A549 (cell line): ENCODE measurements around the gene RABAC1. TPM values are rescaled to one million over a fixed set of nuclear protein-coding genes. Genes with fewer than 3 reads are reported as not detected.

ENCODE experiments used
- ATAC-seq, 2 experiments: fragments of 200-7000 bp in 1 of 2; fragments of >200 bp in 1 of 2; cut with Nextera tagmentation in 1 of 2; cut with Tn5 transposase in 1 of 2; 3 replicates each; pipeline versions ENCODE4 v1.8.0 to v1.9.1; 2018 to 2020; ENCODE audit warnings: mild to moderate bottlenecking in 1 of 2, moderate library complexity in 1 of 2
- CTCF ChIA-PET: fragments of 300-600 bp; sonication (Branson Sonifier 250); formaldehyde crosslinking; extraction: SDS; loops from one replicate; lab custom pipeline; 2021; ENCODE audit warnings: antibody characterized with exemption, inconsistent platforms; lab: Yijun Ruan, JAX
- POLR2A ChIA-PET: fragments of 350-600 bp; formaldehyde crosslinking; extraction: SDS; loops from one replicate; lab custom pipeline; 2021; ENCODE audit warnings: antibody characterized with exemption, inconsistent platforms; lab: Yijun Ruan, JAX
- DNase-seq, 2 experiments: peaks; one replicate each; pipeline versions ENCODE4 v3.0.0 to v3.0.0-alpha.2; 2011 to 2016; ENCODE audit warnings: low read depth in 1 of 2, low spot score in 1 of 2
- FAIRE-seq: peaks from 2 replicates; lab custom pipeline; 2011; peaks lifted over from hg19 to GRCh38; lab: Jason Lieb, UNC
- H3K27ac ChIP-seq, 2 experiments: fragments of >200 bp; sonication (Bioruptor Twin); formaldehyde crosslinking; 3 replicates each; pipeline ENCODE4 v1.5.1; 2016 to 2017
- H3K4me1 ChIP-seq: fragments of >200 bp; sonication (Bioruptor Twin); formaldehyde crosslinking; 3 replicates; pipeline ENCODE4 v1.6.1; 2016
- H3K4me2 ChIP-seq: fragments of >200 bp; sonication (Bioruptor Twin); formaldehyde crosslinking; 3 replicates; pipeline ENCODE4 v1.6.1; 2016
- H3K4me3 ChIP-seq: fragments of >200 bp; sonication (Bioruptor Twin); formaldehyde crosslinking; 3 replicates; pipeline ENCODE4 v1.5.1; 2016
- H3K9me3 ChIP-seq: fragments of >200 bp; sonication (Bioruptor Twin); formaldehyde crosslinking; 3 replicates; pipeline ENCODE4 v1.6.1; 2016
- CBX2 ChIP-seq: fragments of 200-600 bp; sonication (generic); IDR thresholded peaks from 2 replicates; pipeline ENCODE4 v1.6.1; 2016; ENCODE audit warnings: low read depth, mild to moderate bottlenecking, borderline replicate concordance
- CHD4 ChIP-seq: fragments of 200-600 bp; sonication (generic); IDR thresholded peaks from 2 replicates; pipeline ENCODE4 v1.6.1; 2016; ENCODE audit warnings: antibody characterized with exemption, mild to moderate bottlenecking, borderline replicate concordance
- EHF ChIP-seq: fragments of 250-450 bp; sonication (Bioruptor Pico); IDR thresholded peaks from 2 replicates; pipeline ENCODE4 v1.5.0; 2020; ENCODE audit warnings: mild to moderate bottlenecking
- FOSL2 ChIP-seq, 2 experiments: fragments of 450-650 bp in 1 of 2; fragments of >200 bp in 1 of 2; sonication (Bioruptor Twin) in 1 of 2; formaldehyde crosslinking; IDR thresholded peaks; 2 replicates each; pipeline versions ENCODE4 v1.5.0 to v1.6.1; 2016 to 2020; ENCODE audit warnings: mild to moderate bottlenecking in 1 of 2, moderate library complexity in 1 of 2
- HES2 ChIP-seq: fragments of >200 bp; sonication (Bioruptor Twin); formaldehyde crosslinking; IDR thresholded peaks from 2 replicates; pipeline ENCODE4 v1.6.1; 2016
- HEYL ChIP-seq: fragments of 250-450 bp; sonication (Bioruptor Pico); IDR thresholded peaks from 2 replicates; pipeline ENCODE4 v1.8.0; 2021; ENCODE audit warnings: mild to moderate bottlenecking, moderate library complexity
- HOXB13 ChIP-seq: fragments of 250-450 bp; sonication (Bioruptor Pico); IDR thresholded peaks from 2 replicates; pipeline ENCODE4 v1.5.0; 2020; ENCODE audit warnings: low read depth, mild to moderate bottlenecking, moderate library complexity
- KDM5A ChIP-seq: fragments of 200-600 bp; sonication (generic); IDR thresholded peaks from 2 replicates; pipeline ENCODE4 v1.6.1; 2016; ENCODE audit warnings: antibody characterized with exemption, mild to moderate bottlenecking
- NFE2L2 ChIP-seq: fragments of 150-350 bp; conservative IDR thresholded peaks from 2 replicates; pipeline ENCODE4 v1.6.1; 2014; ENCODE audit warnings: low read length
- PBX3 ChIP-seq: IDR thresholded peaks from 2 replicates; pipeline ENCODE4 v1.6.1; 2012
- POLR2AphosphoS2 ChIP-seq: conservative IDR thresholded peaks from 2 replicates; pipeline ENCODE4 v1.6.1; 2012; ENCODE audit warnings: low read length, improper control_type of control experiment, inconsistent platforms
- RCOR1 ChIP-seq: fragments of 150-350 bp; IDR thresholded peaks from 2 replicates; pipeline ENCODE4 v1.6.1; 2014; ENCODE audit warnings: antibody characterized with exemption, low read length, low read depth
- REST ChIP-seq: fragments of 200-600 bp; sonication (generic); IDR thresholded peaks from 2 replicates; pipeline ENCODE4 v1.6.1; 2016; ENCODE audit warnings: antibody characterized with exemption, mild to moderate bottlenecking, moderate library complexity
- RNF2 ChIP-seq: fragments of 200-600 bp; sonication (generic); IDR thresholded peaks from 2 replicates; pipeline ENCODE4 v1.6.1; 2016; ENCODE audit warnings: low read depth, mild to moderate bottlenecking, antibody characterized with exemption, moderate library complexity, borderline replicate concordance
- SMC3 ChIP-seq: fragments of >200 bp; sonication (Bioruptor Twin); formaldehyde crosslinking; IDR thresholded peaks from 3 replicates; pipeline ENCODE4 v1.6.1; 2018; ENCODE audit warnings: inconsistent platforms
- ZNF302 ChIP-seq: fragments of 250-450 bp; sonication (Bioruptor Pico); IDR thresholded peaks from 2 replicates; pipeline ENCODE4 v1.9.0; 2021; ENCODE audit warnings: inconsistent platforms, mild to moderate bottlenecking, moderate library complexity
- WGBS: methylation state at CpG from one replicate; pipeline ENCODE4 v1.1.6; 2017; ENCODE audit errors: missing lambda C conversion rate; 5-methylcytosine and 5-hydroxymethylcytosine counted together
- polyA plus RNA-seq, 4 experiments: library from polyadenylated mRNA; depleted of rRNA in 3 of 4; stranded (reverse); fragments of >200 nt; fragmentation: RNase III in 1 of 4; extraction: RNeasy Plus Mini Kit Qiagen cat#74134 plus additional on column Dnase treatment in 1 of 4; gene quantifications; 2 replicates in 3 of 4; 3 replicates in 1 of 4; pipeline ENCODE4 v1.2.3, GENCODE V29; 2011 to 2017

RABAC1 gene
- polyA plus RNA-seq, 2 of the 4 experiments (the other 2 are of a cell fraction), result 117 to 247 TPM

- CTCF ChIA-PET, result interaction anchor here (0.6 to 2.1 kb wide), 5 partner anchors 9 to 50 kb away, joined by 3 to 9 read pairs (median 5); no protein-coding TSS in a partner anchor
- FAIRE-seq, result no peak
Observed at GRCh38 chr19:41922585-41922984, 36.5 kb downstream of the RABAC1 start.

GRCh38 chr19:41921577-41922576, 37.2 kb downstream of the RABAC1 start:
- TF ChIP-seq CHD4 (no peak), HEYL (CRISPR knock-in tag) (no peak), HES2 (no peak), RNF2 (no peak), POLR2AphosphoS2 (no peak), KDM5A (no peak), SMC3 (no peak), NFE2L2 (no peak), CBX2 (no peak)
- 67% methylated on average over 22 of the region's 22 CpGs for WGBS

More at GRCh38 chr19:41922585-41922984, 36.5 kb downstream of the RABAC1 start:
- ATAC-seq (peak in 1 of 2 experiments; percentile 9; a peak in 1 of 6 replicates), DNase-seq (no peak)
- Histone ChIP-seq H3K4me1 (0 out of 3 replicates have a peak, but pooled peaks cover under 1% of the 10 kb centered on the region), H3K4me3 (no peak overlapping the region), H3K9me3 (no peaks in the 10 kb centered on the region), H3K27ac (no peak overlapping the region), H3K4me2 (no peak overlapping the region)
- WGBS, result 85% methylated on average over 17 of the region's 18 CpGs
- no peak for TF ChIP-seq EHF
- POLR2A ChIA-PET, result interaction anchor here (0.6 kb wide), 1 partner anchor 19 kb away, joined by 3 read pairs; no protein-coding TSS in a partner anchor

GRCh38 chr19:41920882-41921576, 38.1 kb downstream of the RABAC1 start:
- no peak for TF ChIP-seq SMC3
- TF ChIP-seq RCOR1, result no peak
- no peak for TF ChIP-seq PBX3
- TF ChIP-seq REST, result no peak
- no peak for TF ChIP-seq POLR2AphosphoS2
- no peak for TF ChIP-seq CHD4
- TF ChIP-seq ZNF302 (CRISPR knock-in tag), result no peak
- TF ChIP-seq FOSL2 (IDR thresholded peaks at IDR 0.05), result no peak
- no peak for TF ChIP-seq FOSL2 (CRISPR knock-in tag; IDR thresholded peaks at IDR 0.05)
- TF ChIP-seq HOXB13 (CRISPR knock-in tag), result no peak
- DNase-seq, result no peak
- CTCF ChIA-PET, result interaction anchor here (1.1 to 2.1 kb wide), 6 partner anchors 10 to 37 kb away, joined by 3 to 9 read pairs (median 6); no protein-coding TSS in a partner anchor
- H3K27ac ChIP-seq, result no peak overlapping the region
- ATAC-seq, result no peak
- H3K9me3 ChIP-seq, result no peaks in the 10 kb centered on the region
- POLR2A ChIA-PET, result no interaction called here
- H3K4me1 ChIP-seq, result no peaks in the 10 kb centered on the region
- no peak for FAIRE-seq
- no peak overlapping the region for H3K4me2 ChIP-seq
- H3K4me3 ChIP-seq, result no peak overlapping the region
- 67% methylated on average over 26 of the region's 26 CpGs for WGBS

More at GRCh38 chr19:41921577-41922576, 37.2 kb downstream of the RABAC1 start:
- ATAC-seq (peak in 1 of 2 experiments; percentile 31; a peak in 3 of 6 replicates), FAIRE-seq (no peak), DNase-seq (no peak)
- ChIA-PET CTCF (interaction anchor here (0.6 to 2.1 kb wide), 8 partner anchors 9 to 49 kb away, joined by 3 to 9 read pairs (median 6); no protein-coding TSS in a partner anchor), POLR2A (interaction anchor here (0.6 kb wide), 2 partner anchors 15 to 19 kb away, joined by 3 to 5 read pairs; no protein-coding TSS in a partner anchor)
- H3K27ac ChIP-seq, result no peak overlapping the region
- no peak overlapping the region for H3K4me3 ChIP-seq
- H3K4me1 ChIP-seq, result no peaks in the 10 kb centered on the region
- H3K4me2 ChIP-seq, result no peak overlapping the region
- H3K9me3 ChIP-seq, result no peaks in the 10 kb centered on the region
